SW 1271 (cell line): ENCODE measurements around the gene TUBGCP5.
"Not testable (repeated sequence)": the region's sequence is repeated elsewhere in the genome, so short reads cannot be mapped to it uniquely, and the experiment has no call there.

Experiments
- DNase-seq, 2 experiments: peaks; one replicate each; lab custom pipeline; 2025; lab: John Stamatoyannopoulos, UW

Gene TUBGCP5

GRCh38 chr15:23041736-23042135, 2.4 kb upstream of the TUBGCP5 start:
- DNase-seq, result not testable (repeated sequence)

- DNase-seq, result no peak
Observed at GRCh38 chr15:23039917-23040281, 530 bp upstream of the TUBGCP5 start.

GRCh38 chr15:23038726-23039142, 635 bp downstream of the TUBGCP5 start:
- peak in 1 of 2 experiments; percentile 6 for DNase-seq

GRCh38 chr15:23035964-23036566, 3.3 kb downstream of the TUBGCP5 start:
- peak in 1 of 2 experiments; percentile 16 for DNase-seq

GRCh38 chr15:23033979-23034378, 5.4 kb downstream of the TUBGCP5 start:
- DNase-seq, result no peak

- DNase-seq, result no peak
Observed at GRCh38 chr15:23026218-23026617, 13.2 kb downstream of the TUBGCP5 start.

GRCh38 chr15:23022156-23022555, 17.2 kb downstream of the TUBGCP5 start:
- no peak for DNase-seq

- DNase-seq, result no peak
Observed at GRCh38 chr15:23014394-23015000, 24.9 kb downstream of the TUBGCP5 start.

GRCh38 chr15:23013681-23014080, 25.7 kb downstream of the TUBGCP5 start:
- no peak for DNase-seq

GRCh38 chr15:23012616-23013015, 26.8 kb downstream of the TUBGCP5 start:
- not testable (repeated sequence) for DNase-seq

GRCh38 chr15:23003736-23004135, 35.6 kb downstream of the TUBGCP5 start:
- DNase-seq, result no peak

- DNase-seq, result no peak
Observed at GRCh38 chr15:23002920-23003319, 36.4 kb downstream of the TUBGCP5 start.

- DNase-seq, result no peak
Observed at GRCh38 chr15:22995795-22996194, 43.6 kb downstream of the TUBGCP5 start.

GRCh38 chr15:22992024-22992326, 47.4 kb downstream of the TUBGCP5 start:
- DNase-seq, result no peak

GRCh38 chr15:22989576-22990477, 49.5 kb downstream of the TUBGCP5 start:
- no peak for DNase-seq

- DNase-seq, result no peak
Observed at GRCh38 chr15:22988811-22989210, 50.6 kb downstream of the TUBGCP5 start.

GRCh38 chr15:22981931-22982330, 57.4 kb downstream of the TUBGCP5 start:
- DNase-seq, result not testable (repeated sequence)

GRCh38 chr15:22981051-22981840, 58.1 kb downstream of the TUBGCP5 start:
- DNase-seq, result no peak

- peak; percentile 48 to 54 for DNase-seq
Observed at GRCh38 chr15:22980189-22981050, 58.9 kb downstream of the TUBGCP5 start, which contains the start of gene CYFIP1. CYFIP1 (minus strand) TSS chr15:22980368; CDS start chr15:22947285, 33,083 bp downstream.

- peak in 1 of 2 experiments; percentile 26 for DNase-seq
Observed at GRCh38 chr15:22979238-22980188, 59.9 kb downstream of the TUBGCP5 start.
